SK-N-SH (cell line): ENCODE results near the gene SLC25A38. TPM values are rescaled to one million over a fixed set of nuclear protein-coding genes. Genes with fewer than 3 reads are reported as not detected.

ENCODE experiments used
- CTCF ChIA-PET: fragments of 300-600, 350-600 bp; formaldehyde crosslinking; extraction: SDS; loops from one replicate; lab custom pipeline; 2021; lab: Yijun Ruan, JAX
- POLR2A ChIA-PET: fragments of 350-600 bp; sonication (Branson Sonifier 250); formaldehyde crosslinking; extraction: SDS; loops from one replicate; lab custom pipeline; 2020; ENCODE audit warnings: antibody characterized with exemption, inconsistent platforms; lab: Yijun Ruan, JAX
- DNase-seq: peaks from one replicate; pipeline ENCODE4 v3.0.0; 2012
- H2AFZ ChIP-seq: fragments of 200-600 bp; sonication (generic); 2 replicates; pipeline ENCODE4 v1.8.1; 2016; ENCODE audit warnings: antibody characterized with exemption, mild to moderate bottlenecking, low read depth
- H3F3A ChIP-seq: fragments of 200-600 bp; sonication (generic); replicated peaks from 2 replicates; pipeline ENCODE3; 2016; ENCODE audit warnings: antibody characterized with exemption, mild to moderate bottlenecking; ENCODE audit not compliant: insufficient read depth
- H3K27ac ChIP-seq, 2 experiments: fragments of 200-500 bp in 1 of 2; fragments of 200-600 bp in 1 of 2; sonication (Bioruptor generic) in 1 of 2; sonication (generic), shearing (Covaris generic) in 1 of 2; 2 replicates each; pipeline versions ENCODE4 v1.5.1 to v1.6.1; 2014 to 2016; ENCODE audit warnings: low read depth in 2 of 2, inconsistent platforms in 1 of 2, low read length in 1 of 2, mild to moderate bottlenecking in 1 of 2, mixed read lengths in 1 of 2
- H3K27me3 ChIP-seq: fragments of 200-600 bp; sonication (generic), shearing (Covaris generic); 2 replicates; pipeline ENCODE4 v1.6.1; 2016; ENCODE audit warnings: mixed run types; ENCODE audit not compliant: insufficient read depth
- H3K36me3 ChIP-seq, 2 experiments: fragments of 200-500 bp in 1 of 2; fragments of 200-600 bp in 1 of 2; sonication (Bioruptor generic) in 1 of 2; sonication (generic) in 1 of 2; replicated peaks in 1 of 2; 2 replicates each; pipeline versions ENCODE3 to v1.5.1; 2014 to 2016; ENCODE audit warnings: low read length in 1 of 2, mild to moderate bottlenecking in 1 of 2; ENCODE audit not compliant: insufficient read depth in 2 of 2, control insufficient read depth in 1 of 2
- H3K4me1 ChIP-seq, 2 experiments: fragments of 200-500 bp in 1 of 2; fragments of 200-600 bp in 1 of 2; sonication (Bioruptor generic) in 1 of 2; sonication (generic), shearing (Covaris generic) in 1 of 2; 2 replicates each; pipeline versions ENCODE4 v1.5.1 to v1.6.1; 2014 to 2016; ENCODE audit warnings: low read depth in 1 of 2, low read length in 1 of 2, mixed run types in 1 of 2; ENCODE audit not compliant: insufficient read depth in 2 of 2, control insufficient read depth in 1 of 2
- H3K4me2 ChIP-seq: fragments of 200-600 bp; sonication (generic), shearing (Covaris generic); 2 replicates; pipeline ENCODE4 v1.6.1; 2017; ENCODE audit warnings: mixed run types
- H3K4me3 ChIP-seq, 2 experiments: fragments of 200-500 bp in 1 of 2; fragments of 200-600 bp in 1 of 2; sonication (Bioruptor generic) in 1 of 2; sonication (generic), shearing (Covaris generic) in 1 of 2; 2 replicates each; pipeline versions ENCODE4 v1.5.1 to v1.8.1; 2014 to 2016; ENCODE audit warnings: low read depth in 2 of 2, inconsistent platforms in 1 of 2, low read length in 1 of 2, mild to moderate bottlenecking in 1 of 2, mixed read lengths in 1 of 2, moderate library complexity in 1 of 2
- H3K79me2 ChIP-seq: fragments of 200-600 bp; sonication (generic); 2 replicates; pipeline ENCODE4 v1.8.1; 2017; ENCODE audit warnings: mild to moderate bottlenecking; ENCODE audit not compliant: insufficient read depth
- H3K9ac ChIP-seq: fragments of 200-600 bp; sonication (generic); 2 replicates; pipeline ENCODE4 v1.6.1; 2017; ENCODE audit warnings: mixed run types
- H3K9me2 ChIP-seq: fragments of 200-600 bp; sonication (generic); 2 replicates; pipeline ENCODE4 v1.6.1; 2017; ENCODE audit warnings: mixed run types
- H3K9me3 ChIP-seq: fragments of 200-600 bp; sonication (generic); 2 replicates; pipeline ENCODE4 v1.6.1; 2017; ENCODE audit warnings: mixed run types, mild to moderate bottlenecking, moderate library complexity
- H4K20me1 ChIP-seq: fragments of 200-600 bp; sonication (generic); 2 replicates; pipeline ENCODE4 v1.6.1; 2017; ENCODE audit warnings: mild to moderate bottlenecking, mixed run types; ENCODE audit not compliant: insufficient read depth
- CHD2 ChIP-seq: fragments of 150-350 bp; IDR thresholded peaks from 2 replicates; pipeline ENCODE4 v1.6.1; 2018; ENCODE audit warnings: low read length; ENCODE audit not compliant: partially characterized antibody
- EP300 ChIP-seq, 2 experiments: IDR thresholded peaks; 2 replicates each; pipeline versions ENCODE4 v1.4.0 to v1.6.1; 2012; ENCODE audit warnings: borderline replicate concordance in 1 of 2, low read depth in 1 of 2, low read length in 1 of 2
- EZH2phosphoT487 ChIP-seq: fragments of 200-600 bp; sonication (generic); IDR thresholded peaks from 2 replicates; pipeline ENCODE4 v1.6.1; 2017; ENCODE audit warnings: low read depth, mixed run types, mild to moderate bottlenecking, antibody characterized with exemption, moderate library complexity, borderline replicate concordance
- GABPA ChIP-seq: IDR thresholded peaks from 2 replicates; pipeline ENCODE4 v1.4.0; 2012; ENCODE audit warnings: low read depth, mild to moderate bottlenecking
- JUND ChIP-seq: IDR thresholded peaks from 2 replicates; pipeline ENCODE4 v1.4.0; 2012
- MEF2A ChIP-seq: IDR thresholded peaks from 2 replicates; pipeline ENCODE4 v1.4.0; 2012; ENCODE audit warnings: low read depth, borderline replicate concordance
- MXI1 ChIP-seq: IDR thresholded peaks from 2 replicates; pipeline ENCODE4 v1.6.1; 2012; ENCODE audit warnings: mild to moderate bottlenecking, low read depth, low read length, improper control_type of control experiment
- NFIC ChIP-seq: IDR thresholded peaks from 2 replicates; pipeline ENCODE4 v1.4.0; 2012; ENCODE audit warnings: borderline replicate concordance
- POLR2AphosphoS5 ChIP-seq: IDR thresholded peaks from 2 replicates; pipeline ENCODE4 v1.6.1; 2012; ENCODE audit warnings: low read depth, low read length
- RAD21 ChIP-seq: IDR thresholded peaks from 2 replicates; pipeline ENCODE4 v1.6.1; 2012; ENCODE audit warnings: mild to moderate bottlenecking, low read length
- SMC3 ChIP-seq: IDR thresholded peaks from 2 replicates; pipeline ENCODE4 v1.6.1; 2012; ENCODE audit warnings: low read depth, low read length, improper control_type of control experiment
- TAF1 ChIP-seq: IDR thresholded peaks from 2 replicates; pipeline ENCODE4 v1.6.1; 2012; ENCODE audit warnings: low read depth, mild to moderate bottlenecking, low read length, moderate library complexity, borderline replicate concordance
- TCF12 ChIP-seq: IDR thresholded peaks from 2 replicates; pipeline ENCODE4 v1.4.0; 2012
- WGBS: methylation state at CpG from one replicate; pipeline ENCODE4 v1.1.6; 2017; ENCODE audit warnings: low lambda C conversion rate; 5-methylcytosine and 5-hydroxymethylcytosine counted together
- polyA plus RNA-seq, 3 experiments: library from polyadenylated mRNA; depleted of rRNA; stranded (reverse); fragments of >200 nt; gene quantifications; 2 replicates each; pipeline ENCODE4 v1.2.3, GENCODE V29; 2012
- TF ChIP-seq, protein P1 (sequence below): IDR thresholded peaks from 2 replicates; pipeline ENCODE4 v1.4.0; 2012; ENCODE audit warnings: low read depth, borderline replicate concordance

SLC25A38 gene
- polyA plus RNA-seq, 1 of the 3 experiments (the other 2 are of a cell fraction), result 34.9 TPM

- 30% methylated on average over 1 of the region's 1 CpG for WGBS
- POLR2A ChIA-PET, result no interaction called here
Measured at GRCh38 chr3:39339086-39339485, 44.1 kb upstream of the SLC25A38 start.

DNA sequence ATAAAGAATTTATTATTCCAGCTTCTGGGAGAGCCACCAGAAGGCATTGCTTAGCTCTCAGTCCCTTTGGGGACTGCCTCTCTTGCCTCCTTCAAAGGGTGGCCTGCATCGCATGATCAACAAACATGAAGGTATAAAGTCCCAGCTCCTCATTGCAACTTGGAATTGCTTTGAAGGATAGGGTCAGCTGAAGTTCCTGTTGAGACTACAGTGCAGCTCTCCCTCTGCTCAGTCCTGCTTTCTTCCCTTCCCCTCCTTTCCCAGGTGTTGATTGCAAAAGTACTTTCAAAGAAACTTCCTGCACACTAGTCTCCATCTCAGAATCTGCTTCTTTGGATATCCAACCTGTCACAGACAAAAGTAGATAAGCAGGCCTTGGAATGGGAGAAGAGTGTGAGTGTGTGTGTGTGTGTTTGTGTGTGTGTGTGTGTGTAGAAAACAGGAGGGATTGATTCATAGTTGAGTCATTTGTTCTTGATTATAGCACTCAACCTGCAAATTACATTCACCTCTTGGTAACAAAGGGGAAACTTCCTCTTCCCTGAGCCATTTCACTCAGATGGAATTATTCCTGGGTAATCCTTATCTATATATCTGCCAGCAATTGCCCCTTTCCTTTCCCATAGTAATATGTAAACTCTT lies 40.0 kb upstream of the SLC25A38 start:
- no peaks in the 10 kb centered on the region for H3K27me3 ChIP-seq
- no peak overlapping the region for H3K4me2 ChIP-seq
- H3K36me3 ChIP-seq, result no peaks in the 10 kb centered on the region
- no peaks in the 10 kb centered on the region for H4K20me1 ChIP-seq
- peaks cover 0 to 2% of the 10 kb centered on the region in 2 experiments; a peak in 1 of 4 replicates for H3K4me1 ChIP-seq
- TF ChIP-seq JUND, result no peak
- no peak for TF ChIP-seq TAF1
- TF ChIP-seq TCF12, result no peak
- TF ChIP-seq EZH2phosphoT487, result no peak
- TF ChIP-seq POLR2AphosphoS5, result no peak
- TF ChIP-seq MEF2A, result no peak
- TF ChIP-seq, protein P1, sequence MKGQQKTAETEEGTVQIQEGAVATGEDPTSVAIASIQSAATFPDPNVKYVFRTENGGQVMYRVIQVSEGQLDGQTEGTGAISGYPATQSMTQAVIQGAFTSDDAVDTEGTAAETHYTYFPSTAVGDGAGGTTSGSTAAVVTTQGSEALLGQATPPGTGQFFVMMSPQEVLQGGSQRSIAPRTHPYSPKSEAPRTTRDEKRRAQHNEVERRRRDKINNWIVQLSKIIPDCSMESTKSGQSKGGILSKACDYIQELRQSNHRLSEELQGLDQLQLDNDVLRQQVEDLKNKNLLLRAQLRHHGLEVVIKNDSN, result no peak
- no peak for TF ChIP-seq NFIC
- TF ChIP-seq SMC3, result no peak
- TF ChIP-seq EP300 (IDR thresholded peaks at IDR 0.05; ENCODE audit: borderline replicate concordance in 1 of 2, low read depth in 1 of 2, low read length in 1 of 2), result no peak
- no peak for TF ChIP-seq GABPA
- no peak for TF ChIP-seq CHD2
- TF ChIP-seq RAD21, result no peak
- H3K27ac ChIP-seq, result no peak overlapping the region
- H3K79me2 ChIP-seq, result no peaks in the 10 kb centered on the region
- WGBS, result 90% methylated on average over 1 of the region's 1 CpG
- POLR2A ChIA-PET, result no interaction called here
- H2AFZ ChIP-seq, result no peak overlapping the region
- no peaks in the 10 kb centered on the region for H3K9me3 ChIP-seq
- DNase-seq, result no peak
- H3K9ac ChIP-seq, result no peak overlapping the region
- no peak overlapping the region for H3K4me3 ChIP-seq
- CTCF ChIA-PET, result interaction anchor here (1.3 kb wide), 1 partner anchor 51 kb away, joined by 3 read pairs; no protein-coding TSS in a partner anchor
- H3F3A ChIP-seq, result no peaks in the 10 kb centered on the region
- no peaks in the 10 kb centered on the region for H3K9me2 ChIP-seq

More at GRCh38 chr3:39339086-39339485, 44.1 kb upstream of the SLC25A38 start:
- Histone ChIP-seq H3K36me3 (no peaks in the 10 kb centered on the region), H3F3A (no peaks in the 10 kb centered on the region), H3K27me3 (no peaks in the 10 kb centered on the region), H2AFZ (no peak overlapping the region), H3K9me2 (no peaks in the 10 kb centered on the region), H3K4me2 (no peak overlapping the region)
- TF ChIP-seq SMC3 (no peak), MXI1 (no peak)
- TF ChIP-seq, all 33 proteins: peak for 0
- H3K9me3 ChIP-seq, result no peaks in the 10 kb centered on the region
- H3K4me1 ChIP-seq, result no peaks in the 10 kb centered on the region
- CTCF ChIA-PET, result interaction anchor here (1.0 kb wide), 1 partner anchor 47 kb away, joined by 3 read pairs; no protein-coding TSS in a partner anchor
- no peak overlapping the region for H3K9ac ChIP-seq
- no peaks in the 10 kb centered on the region for H4K20me1 ChIP-seq
- DNase-seq, result no peak
- H3K4me3 ChIP-seq, result no peak overlapping the region
- H3K27ac ChIP-seq, result no peak overlapping the region
- no peaks in the 10 kb centered on the region for H3K79me2 ChIP-seq
